PC-3 (cell line): Measurements from ENCODE around the gene VPS50. TPM values are rescaled to one million over a fixed set of nuclear protein-coding genes. Genes with fewer than 3 reads are reported as not detected.

Experiments used
- ATAC-seq: fragments of 200-7000 bp; cut with Tn5 transposase; 2 replicates; pipeline ENCODE4 v1.9.1; 2020; ENCODE audit warnings: mild to moderate bottlenecking, moderate library complexity
- BruUV-seq: library from RNA; stranded (reverse); fragments of 400-500 nt; replicated peaks from 2 replicates; lab custom pipeline; 2021; lab: Mats Ljungman, UMichigan
- CTCF ChIA-PET: fragments of 300-600 bp; sonication (Branson Sonifier 250); formaldehyde crosslinking; loops from one replicate; lab custom pipeline; 2022; ENCODE audit warnings: antibody characterized with exemption; lab: Charles Lee
- POLR2A ChIA-PET: fragments of 300-600 bp; sonication (Branson Sonifier 250); formaldehyde crosslinking; loops from one replicate; lab custom pipeline; 2022; ENCODE audit warnings: antibody characterized with exemption; ENCODE audit not compliant: unreplicated experiment; lab: Charles Lee
- DNase-seq: peaks from one replicate; pipeline ENCODE4 v3.0.0-alpha.2; 2015
- H2AFZ ChIP-seq: fragments of 300-600 bp; sonication (generic); 2 replicates; pipeline ENCODE4 v1.6.0; 2016; ENCODE audit warnings: antibody characterized with exemption, low read length
- H3F3A ChIP-seq: fragments of 300-600 bp; sonication (generic); one replicate; pipeline ENCODE4 v1.6.0; 2017; ENCODE audit warnings: antibody characterized with exemption, low read length, control low read depth, mild to moderate bottlenecking; ENCODE audit not compliant: unreplicated experiment
- H3K27ac ChIP-seq: fragments of 300-600 bp; sonication (generic); 2 replicates; pipeline ENCODE4 v1.5.1; 2016; ENCODE audit warnings: mild to moderate bottlenecking, low read length
- H3K27me3 ChIP-seq: fragments of 300-600 bp; sonication (generic); 2 replicates; pipeline ENCODE4 v1.6.1; 2016; ENCODE audit warnings: low read length, mixed read lengths
- H3K36me3 ChIP-seq: fragments of 300-600 bp; sonication (generic); 2 replicates; pipeline ENCODE4 v1.6.1; 2016; ENCODE audit warnings: low read depth, mixed run types, low read length, mixed read lengths
- H3K4me1 ChIP-seq: fragments of 300-600 bp; sonication (generic); 2 replicates; pipeline ENCODE4 v1.5.1; 2016; ENCODE audit warnings: low read length; ENCODE audit not compliant: insufficient read depth
- H3K4me2 ChIP-seq: fragments of 300-600 bp; sonication (generic); 2 replicates; pipeline ENCODE4 v1.6.0; 2016; ENCODE audit warnings: low read length
- H3K4me3 ChIP-seq: fragments of 300-600 bp; sonication (generic); 2 replicates; pipeline ENCODE4 v1.5.1; 2016; ENCODE audit warnings: mild to moderate bottlenecking, low read length, mixed read lengths
- H3K79me2 ChIP-seq: fragments of 300-600 bp; sonication (generic); 2 replicates; pipeline ENCODE4 v1.6.1; 2017; ENCODE audit warnings: low read length, mixed read lengths
- H3K9ac ChIP-seq: fragments of 300-600 bp; sonication (generic); 2 replicates; pipeline ENCODE4 v1.6.0; 2016; ENCODE audit warnings: mild to moderate bottlenecking, low read length
- H3K9me2 ChIP-seq: fragments of 300-600 bp; sonication (generic); replicated peaks from 2 replicates; pipeline ENCODE4 v1.6.1; 2016; ENCODE audit warnings: mixed run types, low read length, mixed read lengths
- H3K9me3 ChIP-seq: fragments of 300-600 bp; sonication (generic); 2 replicates; pipeline ENCODE4 v1.6.1; 2016; ENCODE audit warnings: low read length, mixed read lengths
- H4K20me1 ChIP-seq: fragments of 300-600 bp; sonication (generic); 2 replicates; pipeline ENCODE4 v1.6.1; 2016; ENCODE audit warnings: low read length, mixed read lengths
- EZH2 ChIP-seq: fragments of 300-600 bp; sonication (generic); IDR thresholded peaks from one replicate; pipeline ENCODE4 v1.6.1; 2017; ENCODE audit warnings: antibody characterized with exemption, mild to moderate bottlenecking, low read length; ENCODE audit not compliant: unreplicated experiment
- EZH2phosphoT487 ChIP-seq: fragments of 300-600 bp; sonication (generic); IDR thresholded peaks from 2 replicates; pipeline ENCODE4 v1.6.1; 2018; ENCODE audit warnings: mild to moderate bottlenecking, antibody characterized with exemption, low read length, borderline replicate concordance
- intact Hi-C: fragments of 100-400 bp; cut with micrococcal nuclease; formaldehyde crosslinking; loops from 2 replicates; pipeline ENCODE4 v1.9.0; 2023
- total RNA-seq: library from RNA; depleted of rRNA; stranded (reverse); fragments of >200 nt; gene quantifications from 2 replicates; pipeline ENCODE4 v1.2.3, GENCODE V29; 2014
- TF ChIP-seq, protein P1 (sequence below): fragments of 300-600 bp; sonication (generic); conservative IDR thresholded peaks from 2 replicates; pipeline ENCODE4 v1.5.1; 2017; ENCODE audit warnings: antibody characterized with exemption, low read depth, mild to moderate bottlenecking, low read length

VPS50 gene
- total RNA-seq, 1 experiment from 2014 or later: 16.7 TPM

- Histone ChIP-seq H3K27ac (no peak overlapping the region), H3K4me3 (no peak overlapping the region), H3F3A (no peaks in the 10 kb centered on the region), H3K9me3 (no peaks in the 10 kb centered on the region), H3K79me2 (no peaks in the 10 kb centered on the region), H3K36me3 (no peaks in the 10 kb centered on the region), H3K9ac (no peak overlapping the region), H3K4me1 (no peaks in the 10 kb centered on the region), H3K9me2 (no peaks in the 10 kb centered on the region), H3K27me3 (no peaks in the 10 kb centered on the region), H3K4me2 (no peak overlapping the region), H4K20me1 (no peaks in the 10 kb centered on the region), H2AFZ (no peak overlapping the region)
- DNase-seq: peak; percentile 58
- TF ChIP-seq EZH2: no peak
- TF ChIP-seq, protein P1, sequence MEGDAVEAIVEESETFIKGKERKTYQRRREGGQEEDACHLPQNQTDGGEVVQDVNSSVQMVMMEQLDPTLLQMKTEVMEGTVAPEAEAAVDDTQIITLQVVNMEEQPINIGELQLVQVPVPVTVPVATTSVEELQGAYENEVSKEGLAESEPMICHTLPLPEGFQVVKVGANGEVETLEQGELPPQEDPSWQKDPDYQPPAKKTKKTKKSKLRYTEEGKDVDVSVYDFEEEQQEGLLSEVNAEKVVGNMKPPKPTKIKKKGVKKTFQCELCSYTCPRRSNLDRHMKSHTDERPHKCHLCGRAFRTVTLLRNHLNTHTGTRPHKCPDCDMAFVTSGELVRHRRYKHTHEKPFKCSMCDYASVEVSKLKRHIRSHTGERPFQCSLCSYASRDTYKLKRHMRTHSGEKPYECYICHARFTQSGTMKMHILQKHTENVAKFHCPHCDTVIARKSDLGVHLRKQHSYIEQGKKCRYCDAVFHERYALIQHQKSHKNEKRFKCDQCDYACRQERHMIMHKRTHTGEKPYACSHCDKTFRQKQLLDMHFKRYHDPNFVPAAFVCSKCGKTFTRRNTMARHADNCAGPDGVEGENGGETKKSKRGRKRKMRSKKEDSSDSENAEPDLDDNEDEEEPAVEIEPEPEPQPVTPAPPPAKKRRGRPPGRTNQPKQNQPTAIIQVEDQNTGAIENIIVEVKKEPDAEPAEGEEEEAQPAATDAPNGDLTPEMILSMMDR: no peak
- TF ChIP-seq EZH2phosphoT487: no peak
- intact Hi-C loops: no loop called here
- ChIA-PET POLR2A (no interaction called here), CTCF (no interaction called here)
- no peak for ATAC-seq
- no TSS peak for BruUV-seq
Observed at GRCh38 chr7:93327006-93327633, 95.0 kb downstream of the VPS50 start.

GRCh38 chr7:93331706-93332105 lies 99.5 kb downstream of the VPS50 start:
- no peaks in the 10 kb centered on the region for H3F3A ChIP-seq

DNA sequence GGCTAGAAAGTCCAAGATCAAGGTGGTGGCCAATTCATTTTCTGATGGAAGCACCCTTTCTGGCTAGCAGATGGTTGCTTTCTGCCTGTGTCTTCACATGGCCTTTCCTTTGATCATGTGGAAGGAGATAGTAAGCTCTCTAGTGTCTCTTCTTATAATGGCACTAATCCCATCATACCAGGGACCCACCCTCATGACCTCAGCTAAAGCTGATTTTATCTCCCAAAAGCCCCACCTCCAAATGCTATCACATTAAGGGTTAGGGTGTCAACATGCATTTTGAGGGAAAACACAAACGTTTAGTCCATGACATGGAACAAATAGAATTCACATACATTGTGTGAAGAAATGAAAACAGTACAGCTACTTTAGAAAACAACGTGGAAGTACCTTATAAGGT lies 100.0 kb downstream of the VPS50 start:
- no peaks in the 10 kb centered on the region for H3K79me2 ChIP-seq
- no peaks in the 10 kb centered on the region for H3K27me3 ChIP-seq
- H3K9me3 ChIP-seq: no peaks in the 10 kb centered on the region
- TF ChIP-seq, protein P1: no peak
- TF ChIP-seq EZH2 (no peak), EZH2phosphoT487 (no peak)
- BruUV-seq: no TSS peak
- CTCF ChIA-PET: no interaction called here
- no peaks in the 10 kb centered on the region for H4K20me1 ChIP-seq
- no peaks in the 10 kb centered on the region for H3F3A ChIP-seq
- intact Hi-C loops: no loop called here
- no peaks in the 10 kb centered on the region for H3K4me1 ChIP-seq
- H3K9ac ChIP-seq: no peak overlapping the region
- no peak overlapping the region for H3K4me3 ChIP-seq
- no peak for DNase-seq
- H3K4me2 ChIP-seq: no peak overlapping the region
- H3K36me3 ChIP-seq: no peaks in the 10 kb centered on the region
- POLR2A ChIA-PET: no interaction called here
- H2AFZ ChIP-seq: no peak overlapping the region
- H3K9me2 ChIP-seq: no peaks in the 10 kb centered on the region
- no peak for ATAC-seq
- no peak overlapping the region for H3K27ac ChIP-seq

More at GRCh38 chr7:93331706-93332105, 99.5 kb downstream of the VPS50 start:
- H3K4me2 ChIP-seq: no peak overlapping the region
- H3K9me2 ChIP-seq: no peaks in the 10 kb centered on the region
- ATAC-seq: no peak
- no peak overlapping the region for H3K4me3 ChIP-seq
- no peak for TF ChIP-seq EZH2phosphoT487
- TF ChIP-seq, protein P1: no peak
- no peak for TF ChIP-seq EZH2
- ChIA-PET POLR2A (no interaction called here), CTCF (no interaction called here)
- no peaks in the 10 kb centered on the region for H3K79me2 ChIP-seq
- BruUV-seq: no TSS peak
- H3K4me1 ChIP-seq: no peaks in the 10 kb centered on the region
- H3K27me3 ChIP-seq: no peaks in the 10 kb centered on the region
- DNase-seq: no peak
- no peak overlapping the region for H3K9ac ChIP-seq
- H3K36me3 ChIP-seq: no peaks in the 10 kb centered on the region
- no peaks in the 10 kb centered on the region for H4K20me1 ChIP-seq
- intact Hi-C loops: no loop called here
- no peak overlapping the region for H2AFZ ChIP-seq
- H3K27ac ChIP-seq: no peak overlapping the region
- H3K9me3 ChIP-seq: no peaks in the 10 kb centered on the region
